ENCODE data around the gene CCL13.

DNA sequence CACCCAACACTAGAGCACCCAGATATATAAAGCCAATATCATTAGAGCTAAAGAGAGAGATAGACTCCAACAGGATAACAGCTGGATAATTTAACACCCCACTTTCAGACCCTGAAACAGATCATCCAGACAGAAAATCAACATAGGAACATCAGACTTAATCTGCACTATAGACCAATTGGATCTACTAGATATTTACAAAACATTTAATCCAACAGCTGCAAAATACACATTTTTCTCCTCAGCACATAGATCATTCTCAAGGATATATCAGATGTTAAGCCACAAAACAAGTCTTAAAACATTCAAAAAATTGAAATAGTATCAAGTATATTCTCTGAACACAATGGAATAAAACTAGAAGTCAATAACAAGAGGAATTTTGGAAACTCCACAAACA lies 4.1 kb upstream of the CCL13 start:
- no peak for TF ChIP-seq CREB1 (IDR thresholded peaks at IDR 0.05; ENCODE audit: low read depth)
- no peak for TF ChIP-seq TAF1 (IDR thresholded peaks at IDR 0.05; ENCODE audit: low read depth)
- TF ChIP-seq EP300 (IDR thresholded peaks at IDR 0.05; ENCODE audit: borderline replicate concordance) = no peak
- no peak for TF ChIP-seq RAD21 (IDR thresholded peaks at IDR 0.05; ENCODE audit: low read depth)
- TF ChIP-seq, protein P1, sequence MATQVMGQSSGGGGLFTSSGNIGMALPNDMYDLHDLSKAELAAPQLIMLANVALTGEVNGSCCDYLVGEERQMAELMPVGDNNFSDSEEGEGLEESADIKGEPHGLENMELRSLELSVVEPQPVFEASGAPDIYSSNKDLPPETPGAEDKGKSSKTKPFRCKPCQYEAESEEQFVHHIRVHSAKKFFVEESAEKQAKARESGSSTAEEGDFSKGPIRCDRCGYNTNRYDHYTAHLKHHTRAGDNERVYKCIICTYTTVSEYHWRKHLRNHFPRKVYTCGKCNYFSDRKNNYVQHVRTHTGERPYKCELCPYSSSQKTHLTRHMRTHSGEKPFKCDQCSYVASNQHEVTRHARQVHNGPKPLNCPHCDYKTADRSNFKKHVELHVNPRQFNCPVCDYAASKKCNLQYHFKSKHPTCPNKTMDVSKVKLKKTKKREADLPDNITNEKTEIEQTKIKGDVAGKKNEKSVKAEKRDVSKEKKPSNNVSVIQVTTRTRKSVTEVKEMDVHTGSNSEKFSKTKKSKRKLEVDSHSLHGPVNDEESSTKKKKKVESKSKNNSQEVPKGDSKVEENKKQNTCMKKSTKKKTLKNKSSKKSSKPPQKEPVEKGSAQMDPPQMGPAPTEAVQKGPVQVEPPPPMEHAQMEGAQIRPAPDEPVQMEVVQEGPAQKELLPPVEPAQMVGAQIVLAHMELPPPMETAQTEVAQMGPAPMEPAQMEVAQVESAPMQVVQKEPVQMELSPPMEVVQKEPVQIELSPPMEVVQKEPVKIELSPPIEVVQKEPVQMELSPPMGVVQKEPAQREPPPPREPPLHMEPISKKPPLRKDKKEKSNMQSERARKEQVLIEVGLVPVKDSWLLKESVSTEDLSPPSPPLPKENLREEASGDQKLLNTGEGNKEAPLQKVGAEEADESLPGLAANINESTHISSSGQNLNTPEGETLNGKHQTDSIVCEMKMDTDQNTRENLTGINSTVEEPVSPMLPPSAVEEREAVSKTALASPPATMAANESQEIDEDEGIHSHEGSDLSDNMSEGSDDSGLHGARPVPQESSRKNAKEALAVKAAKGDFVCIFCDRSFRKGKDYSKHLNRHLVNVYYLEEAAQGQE (IDR thresholded peaks at IDR 0.05; ENCODE audit: low read depth) = no peak
- TF ChIP-seq, protein P2, sequence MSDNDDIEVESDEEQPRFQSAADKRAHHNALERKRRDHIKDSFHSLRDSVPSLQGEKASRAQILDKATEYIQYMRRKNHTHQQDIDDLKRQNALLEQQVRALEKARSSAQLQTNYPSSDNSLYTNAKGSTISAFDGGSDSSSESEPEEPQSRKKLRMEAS (IDR thresholded peaks at IDR 0.05) = no peak

Measured in Ishikawa (cell line).